Effector CD8-positive, alpha-beta T cell (primary cell): ENCODE measurements around the gene AGBL1.

ENCODE experiments used
- DNase-seq: peaks from one replicate; lab custom pipeline; 2025; lab: John Stamatoyannopoulos, UW
- total RNA-seq, 4 experiments: gene quantifications; one replicate each; lab custom pipeline; 2026; lab: John Stamatoyannopoulos, UW

The AGBL1 gene
- total RNA-seq = 0 reads per million in 4 experiments

- DNase-seq = no peak
Measured at GRCh38 chr15:86079508-86080266, at the start of gene AGBL1. Gene AGBL1, plus strand, starts transcription at chr15:86079871.

- no peak for DNase-seq
Measured at GRCh38 chr15:86034904-86035303, 44.8 kb upstream of the AGBL1 start.

GRCh38 chr15:86036243-86036642 lies 43.4 kb upstream of the AGBL1 start:
- no peak for DNase-seq

DNA sequence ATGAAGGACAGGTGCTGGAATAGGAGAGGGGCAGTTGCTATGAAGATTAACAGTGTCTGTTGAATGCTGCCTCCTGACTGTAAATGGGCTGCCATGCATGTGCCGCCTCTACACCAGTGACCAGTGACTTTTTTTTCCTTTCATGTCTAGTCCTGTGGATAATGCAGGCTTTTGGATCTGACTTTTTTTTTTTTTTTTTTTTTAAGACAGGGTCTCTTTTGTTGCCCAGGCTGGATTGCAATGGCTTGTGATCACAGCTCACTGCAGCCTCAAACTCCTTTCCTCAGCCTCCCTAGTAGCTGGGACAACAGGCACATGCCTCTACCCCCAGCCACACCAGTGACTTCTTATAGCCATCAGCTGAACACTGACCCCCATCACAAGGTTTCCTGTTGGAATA lies 41.2 kb upstream of the AGBL1 start:
- DNase-seq = no peak

- DNase-seq = no peak
Measured at GRCh38 chr15:86040356-86041033, 39.2 kb upstream of the AGBL1 start.

- DNase-seq = no peak
Measured at GRCh38 chr15:86041399-86041798, 38.3 kb upstream of the AGBL1 start.

DNA sequence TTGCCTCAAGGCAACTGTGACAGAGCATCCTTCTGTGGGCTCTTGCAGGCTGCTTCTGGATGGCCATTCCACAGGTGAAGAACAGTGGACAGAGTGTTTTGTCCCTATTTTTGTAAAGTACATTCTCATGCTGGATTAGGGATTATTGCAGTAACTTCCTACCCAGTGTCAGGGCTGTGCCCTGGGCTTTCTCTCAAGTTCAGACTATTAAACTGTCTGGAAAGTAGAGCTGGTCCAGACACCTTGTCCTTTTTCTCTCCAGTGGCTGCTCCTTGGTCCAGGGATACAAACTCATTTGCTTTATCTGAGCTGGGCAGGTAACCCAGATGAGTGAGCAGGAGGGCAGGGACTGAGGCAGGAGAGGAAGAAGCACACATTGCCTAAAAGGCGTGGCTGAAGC lies 37.4 kb upstream of the AGBL1 start:
- no peak for DNase-seq

DNA sequence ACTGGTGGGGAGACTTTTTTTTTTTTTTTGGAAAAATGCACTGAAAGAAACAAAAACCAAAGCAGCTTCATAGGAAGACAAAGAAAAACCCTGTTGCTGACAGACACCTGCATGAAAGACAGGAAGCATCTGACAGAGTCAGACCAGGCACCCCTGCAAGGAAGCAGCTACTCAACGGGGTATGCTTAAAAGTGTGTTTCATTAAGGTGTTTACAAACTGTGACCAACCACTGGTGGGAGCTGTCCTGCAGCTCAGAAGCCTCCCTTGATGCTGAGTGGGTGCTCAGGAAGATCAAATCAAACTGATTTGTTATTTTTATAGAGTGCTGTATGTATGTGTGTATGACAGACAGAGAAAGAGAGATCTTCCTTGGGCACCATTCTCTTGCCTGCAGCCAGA lies 34.7 kb upstream of the AGBL1 start:
- no peak for DNase-seq

GRCh38 chr15:86054338-86054737 lies 25.3 kb upstream of the AGBL1 start:
- no peak for DNase-seq

- DNase-seq = no peak
Measured at GRCh38 chr15:86055688-86056087, 24.0 kb upstream of the AGBL1 start.

- DNase-seq = no peak
Measured at GRCh38 chr15:86059851-86060250, 19.8 kb upstream of the AGBL1 start.

DNA sequence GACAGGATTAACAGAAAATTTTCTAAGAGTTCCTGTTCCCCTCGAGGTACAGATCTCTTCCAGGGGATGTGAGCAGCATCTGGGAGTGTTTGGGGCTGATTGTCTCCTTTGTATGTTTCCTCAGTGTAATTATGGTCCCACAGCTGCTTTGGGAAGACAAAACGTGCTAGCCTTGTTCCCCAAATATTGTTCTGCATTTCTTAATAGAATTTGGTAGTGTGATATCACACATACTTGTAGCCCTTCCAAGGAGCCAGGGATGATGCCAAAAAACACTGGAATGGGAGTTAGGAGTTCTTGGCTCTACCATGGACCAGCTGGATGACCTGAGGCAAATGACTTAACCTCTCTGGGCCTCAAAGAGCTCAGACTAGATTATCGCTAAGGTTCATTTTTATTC lies 19.0 kb upstream of the AGBL1 start:
- no peak for DNase-seq

DNA sequence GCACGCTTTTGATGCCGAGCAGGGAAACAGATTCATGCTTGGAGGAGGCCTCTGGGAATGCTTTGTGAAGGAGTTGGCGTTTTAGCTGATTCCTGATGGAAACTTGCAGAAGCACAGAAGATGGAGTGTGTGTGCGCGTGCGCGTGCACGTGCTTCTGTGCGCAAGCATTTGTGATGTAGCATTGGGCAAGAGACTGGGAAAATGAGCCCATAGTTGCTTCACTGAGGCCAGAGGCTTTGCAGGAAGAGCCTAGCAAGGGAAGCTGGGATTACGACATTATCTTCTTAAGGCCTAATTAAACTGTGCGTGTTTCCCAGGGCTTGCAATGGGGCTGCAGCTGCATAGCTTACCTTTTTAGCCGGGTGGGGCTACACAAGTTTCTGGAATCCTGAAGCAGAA lies 18.1 kb upstream of the AGBL1 start:
- no peak for DNase-seq

- DNase-seq = no peak
Measured at GRCh38 chr15:86062646-86063243, 16.9 kb upstream of the AGBL1 start.

GRCh38 chr15:86063356-86064095 lies 16.1 kb upstream of the AGBL1 start:
- no peak for DNase-seq

- DNase-seq = no peak
Measured at GRCh38 chr15:86064326-86064725, 15.3 kb upstream of the AGBL1 start.

GRCh38 chr15:86066174-86066834 lies 13.4 kb upstream of the AGBL1 start:
- DNase-seq = no peak

- DNase-seq = no peak
Measured at GRCh38 chr15:86073281-86073680, 6.4 kb upstream of the AGBL1 start.

- no peak for DNase-seq
Measured at GRCh38 chr15:86076468-86076867, 3.2 kb upstream of the AGBL1 start.

DNA sequence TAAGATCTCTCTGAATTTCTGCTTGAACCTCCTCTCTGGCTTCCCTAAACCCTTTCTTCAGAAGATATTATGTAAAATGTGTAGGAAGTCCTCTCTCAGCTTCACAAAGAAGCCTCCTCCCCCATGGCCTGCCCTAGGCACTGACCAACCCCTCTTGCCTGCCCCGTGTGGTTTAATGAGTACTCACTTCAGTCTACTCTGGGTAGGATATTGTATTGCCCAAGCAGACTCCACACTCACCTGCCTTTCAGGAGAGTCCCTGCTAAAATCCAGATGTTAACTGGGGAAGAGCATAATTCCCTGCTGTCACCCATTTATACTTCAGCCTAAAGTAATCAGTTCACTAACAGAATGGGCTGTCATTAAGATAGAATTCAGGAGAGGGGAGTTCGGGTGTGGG lies 2.6 kb upstream of the AGBL1 start:
- no peak for DNase-seq

DNA sequence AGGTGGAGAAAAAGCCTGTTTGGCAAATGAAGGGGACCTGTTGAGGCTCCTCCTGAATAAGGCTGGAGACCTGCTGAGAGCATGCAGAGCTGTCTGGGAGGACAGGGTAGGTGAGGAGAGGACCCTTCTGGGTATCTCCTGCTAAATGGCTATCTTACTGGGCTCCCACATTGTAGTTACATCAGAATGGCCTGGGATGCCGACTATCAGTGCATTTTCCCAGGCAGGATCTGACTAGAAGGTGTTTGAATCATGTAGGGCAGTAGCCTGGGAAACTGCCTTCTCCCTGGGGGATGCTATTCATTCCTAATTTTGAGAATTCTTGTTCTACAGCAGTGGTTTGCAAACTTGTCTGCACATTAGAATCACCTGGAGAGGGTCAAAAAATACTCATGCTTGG lies 631 bp downstream of the AGBL1 start:
- DNase-seq = no peak
